ENCODE results near the gene MGAT4B. TPM values are rescaled to one million over a fixed set of nuclear protein-coding genes. Genes with fewer than 3 reads are reported as not detected.

Gene MGAT4B
- total RNA-seq, 2 donors from 2014 or later, result 165 to 177 TPM

DNA sequence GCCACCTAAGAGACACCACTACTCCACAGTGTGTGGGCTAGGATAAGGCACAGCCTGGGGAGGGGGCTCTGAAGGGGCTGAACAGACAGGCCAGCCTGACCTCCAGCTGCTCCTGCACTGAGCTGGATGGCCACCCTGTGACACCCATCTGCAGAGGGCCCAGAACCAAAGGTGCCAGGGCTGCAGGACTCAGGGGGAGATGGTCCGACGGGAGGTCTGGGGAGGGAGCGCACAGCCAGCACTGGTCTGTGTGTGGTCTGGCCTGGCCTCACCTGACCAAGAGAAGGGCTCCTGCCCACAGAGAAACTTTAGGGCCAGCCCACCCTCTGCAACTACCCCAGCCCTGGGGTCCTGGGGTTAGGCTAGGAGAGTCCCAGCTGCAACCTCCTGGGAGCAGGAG, 12.1 kb downstream of the MGAT4B start:
- H3K4me1 ChIP-seq (ENCODE audit: control insufficient read depth, insufficient read depth, low read length), result peaks cover 5% of the 10 kb centered on the region
- Mint-ChIP-seq H3K27me3 (ENCODE audit: insufficient read depth) (no peaks in the 10 kb centered on the region), H3K4me3 (peak overlapping the region; percentile 64), H3K9me3 (no peaks in the 10 kb centered on the region), H3K27ac (no peak overlapping the region), H3K36me3 (ENCODE audit: low read depth) (peaks cover 19% of the 10 kb centered on the region), H3K4me1 (peaks cover 3% of the 10 kb centered on the region)
- 97% methylated on average over 3 of the region's 3 CpGs; no CpG with 5 or more reads in 1 of the 2 experiments for WGBS, 2 experiments (ENCODE audit: insufficient coverage in 1 of 2, insufficient read length in 1 of 2)
- no peaks in the 10 kb centered on the region for H3K9me3 ChIP-seq (ENCODE audit: control insufficient read depth, low read length)
- no peaks in the 10 kb centered on the region for H3K27me3 ChIP-seq (ENCODE audit: control insufficient read depth, insufficient read depth, low read length, poor library complexity, severe bottlenecking)
- peaks cover 27% of the 10 kb centered on the region for H3K36me3 ChIP-seq (ENCODE audit: control insufficient read depth, insufficient read depth, low read length)
- TF ChIP-seq CTCF (conservative IDR thresholded peaks at IDR 0.05), result no peak
- H3K9ac ChIP-seq (ENCODE audit: extremely low read depth, low read length, poor library complexity, severe bottlenecking), result no peak overlapping the region
- no peak overlapping the region for H3K4me3 ChIP-seq (ENCODE audit: low read length)
- H3K27ac ChIP-seq (ENCODE audit: low read depth, low read length), result no peak overlapping the region
- DNase-seq, result no peak

- Mint-ChIP-seq H3K4me1 (peaks cover 3% of the 10 kb centered on the region), H3K9me3 (peaks cover 2% of the 10 kb centered on the region), H3K36me3 (ENCODE audit: low read depth) (peaks cover 15% of the 10 kb centered on the region), H3K27me3 (ENCODE audit: insufficient read depth) (no peaks in the 10 kb centered on the region), H3K27ac (no peak overlapping the region), H3K4me3 (no peak overlapping the region)
- Histone ChIP-seq H3K9me3 (ENCODE audit: control insufficient read depth, low read length) (no peaks in the 10 kb centered on the region), H3K36me3 (ENCODE audit: control insufficient read depth, insufficient read depth, low read length) (peaks cover 23% of the 10 kb centered on the region), H3K4me1 (ENCODE audit: control insufficient read depth, insufficient read depth, low read length) (peaks cover 5% of the 10 kb centered on the region), H3K27ac (ENCODE audit: low read depth, low read length) (no peak overlapping the region), H3K4me3 (ENCODE audit: low read length) (no peak overlapping the region), H3K27me3 (ENCODE audit: control insufficient read depth, insufficient read depth, low read length, poor library complexity, severe bottlenecking) (no peaks in the 10 kb centered on the region), H3K9ac (ENCODE audit: extremely low read depth, low read length, poor library complexity, severe bottlenecking) (no peak overlapping the region)
- TF ChIP-seq CTCF (conservative IDR thresholded peaks at IDR 0.05), result no peak
- no peak for DNase-seq
- 91% methylated on average over 3 of the region's 3 CpGs; no CpG with 5 or more reads in 1 of the 2 experiments for WGBS, 2 experiments (ENCODE audit: insufficient coverage in 1 of 2, insufficient read length in 1 of 2)
Measured at GRCh38 chr5:179794171-179794570, 12.5 kb downstream of the MGAT4B start.

DNA sequence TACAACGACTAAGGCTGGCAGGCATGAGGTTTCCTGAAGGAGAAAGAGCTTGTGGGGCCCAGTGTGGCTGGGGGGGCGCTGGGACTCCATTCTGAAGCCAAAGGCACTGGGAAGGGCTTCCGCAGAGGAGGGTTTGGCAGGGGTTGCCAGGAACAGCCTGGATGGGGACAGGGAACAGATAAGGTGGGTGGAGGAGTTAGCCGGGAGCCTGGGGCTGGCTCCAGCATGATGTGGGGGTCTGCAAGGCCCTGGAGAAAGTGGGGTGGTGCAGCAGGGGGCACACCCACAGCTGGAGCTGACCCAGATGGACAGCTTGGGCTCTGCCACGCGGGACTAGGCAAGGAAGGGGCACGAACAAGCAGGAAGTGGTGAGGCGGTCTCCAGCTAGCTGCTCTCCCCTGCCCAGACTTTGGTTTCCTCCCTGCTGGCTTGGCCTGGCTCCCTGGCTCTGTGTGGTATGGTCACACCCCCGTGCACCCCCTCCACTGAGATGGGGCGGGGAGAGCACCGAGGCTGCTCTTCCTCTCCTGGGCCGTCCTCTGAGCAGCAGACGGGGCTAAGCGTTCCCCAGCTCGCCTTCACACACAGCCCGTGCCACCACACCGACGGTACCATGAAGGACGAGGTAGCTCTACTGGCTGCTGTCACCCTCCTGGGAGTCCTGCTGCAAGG, 13.1 kb downstream of the MGAT4B start, which contains the start of gene LTC4S:
LTC4S (plus strand) TSS at position 519 of the 672 bp plus-strand sequence; CDS start at position 614, 95 bp downstream.
- Histone ChIP-seq H3K4me1 (ENCODE audit: control insufficient read depth, insufficient read depth, low read length) (peaks cover 5% of the 10 kb centered on the region), H3K9me3 (ENCODE audit: control insufficient read depth, low read length) (no peaks in the 10 kb centered on the region), H3K36me3 (ENCODE audit: control insufficient read depth, insufficient read depth, low read length) (peaks cover 18% of the 10 kb centered on the region), H3K27ac (ENCODE audit: low read depth, low read length) (no peak within 1 kb of the TSS), H3K27me3 (ENCODE audit: control insufficient read depth, insufficient read depth, low read length, poor library complexity, severe bottlenecking) (no peaks in the 10 kb centered on the region), H3K9ac (ENCODE audit: extremely low read depth, low read length, poor library complexity, severe bottlenecking) (no peak within 1 kb of the TSS), H3K4me3 (ENCODE audit: low read length) (no peak within 1 kb of the TSS)
- WGBS, 2 experiments (ENCODE audit: insufficient coverage in 1 of 2, insufficient read length in 1 of 2), result 86 to 90% methylated on average over 7 to 19 of the region's 19 CpGs
- H3K36me3 Mint-ChIP-seq (ENCODE audit: low read depth), result peaks cover 10% of the 10 kb centered on the region
- H3K4me1 Mint-ChIP-seq, result peaks cover 3% of the 10 kb centered on the region
- peak within 1 kb of the TSS; percentile 64 for H3K4me3 Mint-ChIP-seq
- H3K27me3 Mint-ChIP-seq (ENCODE audit: insufficient read depth), result no peaks in the 10 kb centered on the region
- peaks cover 2% of the 10 kb centered on the region for H3K9me3 Mint-ChIP-seq
- no peak for DNase-seq
- no peak for TF ChIP-seq CTCF (conservative IDR thresholded peaks at IDR 0.05)
- no peak within 1 kb of the TSS for H3K27ac Mint-ChIP-seq
